ENCODE results near the gene ANAPC7. TPM values are rescaled to one million over a fixed set of nuclear protein-coding genes. Genes with fewer than 3 reads are reported as not detected.

Gene ANAPC7
- total and polyA plus RNA-seq, 9 of the 15 experiments (the other 6 are each of a cell fraction or from before 2014, with no cell fraction given): 46.7 to 158 (median 109) TPM

DNA sequence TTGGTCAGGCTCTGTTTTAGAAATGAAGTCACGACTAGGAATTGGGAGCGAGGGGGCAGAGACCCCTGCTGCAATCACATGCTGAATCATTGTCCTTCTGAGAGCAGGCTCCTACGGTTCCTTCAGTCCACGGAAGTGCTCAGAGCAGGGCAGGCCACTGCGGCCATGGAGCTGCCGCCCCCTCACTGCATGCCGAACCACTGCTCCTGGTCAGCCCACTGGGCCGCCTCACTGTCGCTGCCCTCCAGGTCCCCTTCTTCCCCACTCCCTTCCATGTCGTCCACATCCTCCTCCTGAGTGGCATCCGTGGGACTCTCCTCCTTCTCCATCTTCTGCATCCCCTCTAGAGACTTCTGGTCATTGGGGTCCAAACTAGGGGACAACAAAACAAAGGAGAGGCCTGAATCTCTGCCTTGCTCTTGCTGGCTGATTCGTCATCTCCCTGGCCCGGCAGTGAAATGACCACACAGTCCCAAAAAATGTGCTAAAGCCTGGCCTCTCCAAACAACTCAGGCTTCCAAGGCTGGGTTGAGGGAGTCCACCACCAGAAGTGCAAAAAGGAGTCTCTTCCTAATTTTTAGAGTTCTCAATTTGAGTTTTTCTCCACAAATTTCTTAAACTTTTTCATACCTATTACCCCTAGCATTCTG lies 29.4 kb downstream of the ANAPC7 start (continued):
- TF ChIP-seq ZNF197 (CRISPR knock-in tag; IDR thresholded peaks at IDR 0.05; ENCODE audit: low read depth): no peak
- TF ChIP-seq KLF6 (CRISPR knock-in tag; IDR thresholded peaks at IDR 0.05; ENCODE audit: borderline replicate concordance): no peak
- TF ChIP-seq MTA2 (IDR thresholded peaks at IDR 0.05; ENCODE audit: low read depth): no peak
- TF ChIP-seq ZBTB1 (CRISPR knock-in tag; IDR thresholded peaks at IDR 0.05; ENCODE audit: borderline replicate concordance, low read depth): no peak

DNA sequence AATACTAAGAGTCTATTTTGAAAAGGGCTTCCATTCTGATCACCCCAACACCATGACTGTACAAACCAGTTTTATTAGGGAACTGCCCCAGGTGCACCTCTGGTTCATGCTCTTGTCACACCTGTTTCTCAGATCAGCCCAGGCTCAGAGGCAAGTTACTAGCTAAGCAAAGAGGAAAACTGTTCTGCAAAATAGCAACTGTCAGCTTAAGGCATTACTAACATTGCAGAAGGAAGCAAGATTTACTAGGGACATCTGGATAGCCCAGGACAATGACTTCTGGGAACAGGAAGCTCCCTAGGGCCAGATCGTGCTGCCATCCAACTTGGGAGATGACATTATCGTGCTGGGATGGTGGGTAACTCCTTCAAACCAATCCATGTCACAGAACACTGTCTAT lies 30.1 kb downstream of the ANAPC7 start:
- ChIA-PET CTCF (ENCODE audit: low intra/inter-chr PET ratio) (no interaction called here), POLR2A (interaction anchor here (0.5 to 4.9 kb wide), 8 partner anchors 12 to 76 kb away, joined by 3 to 22 read pairs (median 4); no protein-coding TSS in a partner anchor)
- H3K27me3 ChIP-seq (ENCODE audit: control insufficient read depth in 2 of 2, insufficient read depth in 2 of 2, low read length in 2 of 2): no peaks in the 10 kb centered on the region
- FAIRE-seq (peak; percentile 6), ATAC-seq (no peak), DNase-seq (ENCODE audit: extremely low read depth in 1 of 4, low spot score in 3 of 4) (no peak)
- in situ Hi-C loops (cut with MboI): no loop called here
- H3K27ac ChIP-seq (ENCODE audit: extremely low read depth, low read depth, low read length): no peak overlapping the region
- H3K79me2 ChIP-seq (ENCODE audit: control insufficient read depth, insufficient read depth, low read length): no peaks in the 10 kb centered on the region; the same call in 2 of the 3 replicates
- H3K36me3 ChIP-seq (ENCODE audit: control insufficient read depth, insufficient read depth, low read length): peaks cover 81% of the 10 kb centered on the region
- WGBS (ENCODE audit: insufficient coverage, low coverage, missing lambda C conversion rate): 97% methylated on average over 2 of the region's 2 CpGs
- H3K9me1 ChIP-seq (ENCODE audit: control insufficient read depth, insufficient read depth, low read length): no peaks in the 10 kb centered on the region
- no peak overlapping the region for H3K4me2 ChIP-seq (ENCODE audit: insufficient read depth, low read length)
- no peak for TF ChIP-seq RBM15 (IDR thresholded peaks at IDR 0.05; ENCODE audit: insufficient read depth, low read length)
- intact Hi-C loops (cut with micrococcal nuclease): no loop called here
- no peaks in the 10 kb centered on the region; the same call in 1 of the 2 replicates for H4K20me1 ChIP-seq (replicated peaks; ENCODE audit: control insufficient read depth, insufficient read depth, low read length)
- BruUV-seq (replicated peaks): no TSS peak
- no peak overlapping the region for H2AFZ ChIP-seq (ENCODE audit: low read depth, low read length)
- H3K4me3 ChIP-seq: no peak overlapping the region
- no peaks in the 10 kb centered on the region for H3K9me3 ChIP-seq (replicated peaks; ENCODE audit: control insufficient read depth, insufficient read depth, low read depth, low read length)
- no peak overlapping the region for H3K9ac ChIP-seq (ENCODE audit: insufficient read depth in 1 of 2, low read depth in 2 of 2, low read length in 2 of 2)
- peaks cover 0 to 6% of the 10 kb centered on the region in 2 experiments; a peak in 1 of 5 replicates for H3K4me1 ChIP-seq (replicated peaks in 1 of 2; ENCODE audit: control insufficient read depth in 2 of 2, insufficient read depth in 2 of 2, low read length in 2 of 2)
